ENCODE results near the gene AQP3.
"Not testable (repeated sequence)": the region's sequence is repeated elsewhere in the genome, so short reads cannot be mapped to it uniquely, and the experiment has no call there.

AQP3 gene

DNA sequence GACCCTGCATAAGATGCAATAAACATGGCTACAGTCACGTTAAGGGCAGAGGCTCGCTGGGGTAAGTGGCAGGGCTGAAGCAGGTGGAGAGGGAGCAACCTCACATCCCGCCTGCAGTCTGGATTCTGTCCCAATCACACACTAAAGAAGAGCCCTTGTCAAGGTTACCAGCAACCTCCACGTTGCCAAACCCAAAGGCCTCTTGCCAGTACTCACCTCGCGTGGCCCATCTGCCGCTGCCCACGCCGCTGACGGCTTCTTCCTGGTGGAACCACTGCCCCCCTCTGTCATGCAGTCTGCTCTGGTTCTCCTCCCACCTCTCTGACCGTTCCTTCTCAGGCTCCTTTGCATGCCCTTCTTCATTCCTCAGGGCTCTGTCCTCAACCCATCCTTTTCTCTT is 53.8 kb downstream of the AQP3 start:
- Histone ChIP-seq H4K20me1 (ENCODE audit: control insufficient read depth, insufficient read depth, low read depth, low read length) (no peaks in the 10 kb centered on the region), H3K36me3 (ENCODE audit: control insufficient read depth, low read length) (no peaks in the 10 kb centered on the region), H3K9me3 (ENCODE audit: control insufficient read depth, insufficient read depth, low read length) (no peaks in the 10 kb centered on the region), H3K27me3 (ENCODE audit: control insufficient read depth, low read length) (peaks cover 3% of the 10 kb centered on the region; the same call in 1 of the 2 replicates), H3K27ac (ENCODE audit: low read depth, low read length) (no peak overlapping the region), H3K4me2 (ENCODE audit: low read length) (no peak overlapping the region), H3K9me2 (replicated peaks; ENCODE audit: control insufficient read depth, low read length) (no peaks in the 10 kb centered on the region), H3K4me1 (ENCODE audit: control insufficient read depth, low read length) (no peaks in the 10 kb centered on the region), H3K79me2 (ENCODE audit: control insufficient read depth, low read length) (no peaks in the 10 kb centered on the region), H3K4me3 (ENCODE audit: low read length) (no peak overlapping the region), H3F3A (ENCODE audit: control insufficient read depth, insufficient read depth) (no peaks in the 10 kb centered on the region)
- TF ChIP-seq CTCF (IDR thresholded peaks at IDR 0.05; ENCODE audit: low read depth, low read length, poor library complexity, severe bottlenecking) (no peak), EZH2phosphoT487 (IDR thresholded peaks at IDR 0.05; ENCODE audit: borderline replicate concordance, low read length) (no peak)

DNA sequence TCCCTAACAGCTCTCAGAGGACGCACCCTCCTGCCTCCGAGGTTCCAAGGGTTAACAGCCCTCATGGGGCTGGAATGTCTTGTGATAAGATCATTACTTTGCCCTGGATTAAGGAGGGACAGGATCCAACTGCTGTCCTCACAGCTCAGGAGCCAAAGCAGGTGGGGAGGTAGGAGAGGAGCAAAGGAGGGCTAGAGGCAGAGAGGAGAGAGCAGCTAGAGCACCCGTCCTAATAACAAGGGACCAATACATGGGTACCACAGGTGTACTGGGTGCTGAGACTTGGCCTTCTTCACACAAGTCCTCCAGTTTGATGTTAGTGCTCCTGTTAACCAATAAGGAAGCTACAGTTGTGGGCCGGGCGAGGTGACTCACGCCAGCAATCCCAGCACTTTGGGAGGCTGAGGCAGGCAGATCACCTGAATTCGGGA is 54.8 kb downstream of the AQP3 start:
- not testable (repeated sequence) for H4K20me1 ChIP-seq (ENCODE audit: control insufficient read depth, insufficient read depth, low read depth, low read length); H3K36me3 ChIP-seq (ENCODE audit: control insufficient read depth, low read length); H3K79me2 ChIP-seq (ENCODE audit: control insufficient read depth, low read length); H3K4me1 ChIP-seq (ENCODE audit: control insufficient read depth, low read length); H3K4me2 ChIP-seq (ENCODE audit: low read length); H3K9me3 ChIP-seq (ENCODE audit: control insufficient read depth, insufficient read depth, low read length); H3K9me2 ChIP-seq (replicated peaks; ENCODE audit: control insufficient read depth, low read length); H3F3A ChIP-seq (ENCODE audit: control insufficient read depth, insufficient read depth); H3K27me3 ChIP-seq (ENCODE audit: control insufficient read depth, low read length); H3K27ac ChIP-seq (ENCODE audit: low read depth, low read length); H3K4me3 ChIP-seq (ENCODE audit: low read length)

Data from DOHH2 (cell line).